ENCODE data around the gene ARHGEF17.

ARHGEF17 gene

GRCh38 chr11:73383249-73384124, 75.4 kb downstream of the ARHGEF17 start:
- no peak for DNase-seq

- no peak for DNase-seq
Observed at GRCh38 chr11:73384125-73384441, 76.0 kb downstream of the ARHGEF17 start.

- DNase-seq = no peak
Observed at GRCh38 chr11:73384531-73384871, 76.4 kb downstream of the ARHGEF17 start.

GRCh38 chr11:73384872-73385689, 77.0 kb downstream of the ARHGEF17 start:
- peak; percentile 83 for DNase-seq

- peak; percentile 64 for DNase-seq
Observed at GRCh38 chr11:73386016-73386415, 77.9 kb downstream of the ARHGEF17 start.

GRCh38 chr11:73386546-73386945, 78.5 kb downstream of the ARHGEF17 start:
- no peak for DNase-seq

GRCh38 chr11:73387594-73388264, 79.7 kb downstream of the ARHGEF17 start:
- DNase-seq = peak; percentile 55

- DNase-seq = peak; percentile 61
Observed at GRCh38 chr11:73388265-73389133, 80.4 kb downstream of the ARHGEF17 start.

GRCh38 chr11:73389134-73389525, 81.1 kb downstream of the ARHGEF17 start:
- no peak for DNase-seq

- no peak for DNase-seq
Observed at GRCh38 chr11:73389916-73390315, 81.8 kb downstream of the ARHGEF17 start.

- DNase-seq = no peak
Observed at GRCh38 chr11:73390601-73391565, 82.8 kb downstream of the ARHGEF17 start.

GRCh38 chr11:73391665-73392064, 83.6 kb downstream of the ARHGEF17 start:
- DNase-seq = no peak

GRCh38 chr11:73392108-73393010, 84.3 kb downstream of the ARHGEF17 start:
- DNase-seq = no peak

GRCh38 chr11:73393011-73393380, 84.9 kb downstream of the ARHGEF17 start:
- DNase-seq = no peak

GRCh38 chr11:73393479-73394415, 85.7 kb downstream of the ARHGEF17 start:
- DNase-seq = peak; percentile 79

- DNase-seq = peak; percentile 25
Observed at GRCh38 chr11:73394416-73395296, 86.6 kb downstream of the ARHGEF17 start.

- peak; percentile 34 for DNase-seq
Observed at GRCh38 chr11:73395297-73396208, 87.5 kb downstream of the ARHGEF17 start.
